ENCODE results near the gene C19orf38.
A peak's percentile ranks its signal among the peaks of the same experiment; 100 is the strongest.

C19orf38 gene

DNA sequence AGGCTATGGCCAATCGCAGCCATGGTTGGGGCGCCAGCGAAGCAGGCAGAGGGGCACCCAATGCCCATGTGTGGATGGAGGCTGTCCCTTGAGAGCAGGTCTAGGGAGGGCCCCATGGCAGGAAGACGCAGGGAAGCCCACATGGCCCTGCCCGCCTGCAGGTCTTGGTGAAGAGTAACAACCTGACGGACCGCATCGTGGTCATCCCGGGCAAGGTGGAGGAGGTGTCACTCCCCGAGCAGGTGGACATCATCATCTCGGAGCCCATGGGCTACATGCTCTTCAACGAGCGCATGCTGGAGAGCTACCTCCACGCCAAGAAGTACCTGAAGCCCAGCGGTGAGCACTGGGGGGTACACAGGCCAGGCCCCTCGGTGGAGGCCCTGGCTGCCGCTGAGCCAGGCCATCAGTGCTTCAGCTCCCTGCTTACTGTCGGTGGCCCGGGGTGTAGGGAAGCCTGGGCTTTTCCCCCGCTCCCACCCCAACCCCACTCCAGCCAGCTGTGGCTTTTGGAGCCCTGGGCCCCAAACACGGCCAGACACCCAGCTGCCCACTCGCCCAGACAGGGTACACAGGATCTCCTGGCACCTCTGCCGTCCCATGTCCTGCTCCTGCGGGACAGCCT is 65.6 kb downstream of the C19orf38 start:
- DNase-seq = no peak

DNA sequence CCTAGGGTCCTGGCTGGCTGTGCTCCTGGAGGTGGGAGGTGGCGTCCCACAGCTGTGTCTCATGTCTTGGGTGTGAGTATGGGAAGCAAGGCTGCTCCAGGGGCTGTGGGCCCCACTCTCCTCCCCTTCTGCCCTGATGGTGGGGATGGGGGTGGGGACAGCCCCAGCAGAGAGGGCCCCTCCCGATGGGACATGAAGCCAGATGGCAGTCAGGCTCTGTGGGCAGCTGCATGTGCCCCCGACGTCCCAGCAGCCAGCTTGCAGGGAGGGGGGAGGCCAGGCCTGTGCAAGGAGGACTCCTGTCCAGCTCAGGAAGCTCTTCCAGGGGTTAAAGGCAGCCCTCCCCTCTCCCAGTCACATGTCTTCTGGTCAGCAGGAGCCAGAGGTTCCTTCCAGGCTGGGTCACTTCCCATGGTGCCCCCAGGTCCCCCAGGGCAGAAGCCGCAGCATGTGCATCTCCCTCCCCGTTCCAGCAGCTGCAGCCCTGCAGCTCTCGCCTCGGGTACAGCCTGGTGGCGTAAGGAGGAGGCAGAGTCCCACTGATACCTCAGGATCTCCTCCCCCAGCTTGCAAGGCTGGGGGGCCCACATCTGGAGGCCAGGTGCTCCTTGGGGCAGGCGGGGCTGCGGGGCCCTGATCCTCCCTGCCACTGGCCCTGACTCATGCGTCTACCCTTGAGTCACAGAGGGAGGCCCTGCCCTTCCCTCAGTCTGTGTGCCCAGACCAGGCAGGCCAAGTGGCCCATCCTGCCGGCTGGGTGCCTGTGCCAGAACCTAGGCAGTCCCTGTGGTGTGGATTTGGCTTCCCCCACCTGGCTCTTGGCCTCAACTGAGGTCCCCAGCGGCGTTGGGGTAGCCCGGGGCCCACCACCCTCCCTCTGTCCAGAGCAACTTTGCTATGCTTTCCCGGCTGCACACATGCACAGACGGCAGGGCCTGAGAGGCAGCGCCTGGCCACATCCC is 67.2 kb downstream of the C19orf38 start:
- DNase-seq = peak; percentile 73

DNA sequence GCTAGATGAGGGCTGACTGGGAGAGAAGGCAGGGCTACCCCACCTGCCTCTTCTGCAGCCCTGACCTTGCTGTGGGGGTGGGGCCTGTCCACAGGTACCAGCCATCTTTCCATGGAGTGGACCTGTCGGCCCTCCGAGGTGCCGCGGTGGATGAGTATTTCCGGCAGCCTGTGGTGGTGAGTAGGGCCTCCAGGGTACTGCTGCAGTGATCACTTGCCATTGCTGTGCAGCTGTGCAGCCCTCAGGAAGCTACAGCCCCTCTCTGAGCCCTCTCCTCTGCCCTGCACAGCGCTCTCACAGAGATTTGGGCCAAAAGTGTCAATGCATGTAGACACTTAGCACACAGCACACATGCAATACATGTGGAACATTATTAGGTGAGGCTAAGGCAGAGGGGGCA is 68.4 kb downstream of the C19orf38 start:
- no peak for DNase-seq

DNA sequence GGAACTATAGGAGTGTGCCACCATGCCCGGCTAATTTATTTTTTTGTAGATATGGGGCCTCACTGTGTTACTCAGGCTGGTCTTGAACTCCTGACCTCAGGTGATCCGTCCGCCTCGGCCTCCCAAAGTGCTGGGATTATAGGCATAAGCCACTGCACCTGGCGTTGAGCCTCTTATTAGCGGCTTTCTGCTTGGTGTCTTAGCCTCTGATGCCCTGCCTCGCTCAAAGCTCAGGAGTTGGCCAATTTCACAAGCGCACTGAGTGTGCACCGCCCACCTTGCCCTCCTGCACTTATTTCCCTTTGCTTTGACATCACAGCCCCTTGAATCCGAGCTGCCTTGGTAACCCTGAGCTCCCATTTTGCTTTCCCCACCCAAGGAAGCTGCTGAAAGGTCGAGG is 70.1 kb downstream of the C19orf38 start:
- no peak for DNase-seq

All from left hindlimb (tissue), 1 donor.